A549 (cell line): ENCODE measurements around the gene STRN.

Source experiments
- CBX2 ChIP-seq: fragments of 200-600 bp; sonication (generic); IDR thresholded peaks from 2 replicates; pipeline ENCODE4 v1.6.1; 2016; ENCODE audit warnings: low read depth, mild to moderate bottlenecking, borderline replicate concordance
- HEYL ChIP-seq: fragments of 250-450 bp; sonication (Bioruptor Pico); IDR thresholded peaks from 2 replicates; pipeline ENCODE4 v1.8.0; 2021; ENCODE audit warnings: mild to moderate bottlenecking, moderate library complexity
- JUN ChIP-seq, 2 experiments: fragments of >200 bp; sonication (Bioruptor Twin); formaldehyde crosslinking; IDR thresholded peaks; 2 replicates in 1 of 2; 3 replicates in 1 of 2; pipeline ENCODE4 v1.6.1; 2016 to 2017
- MAFK ChIP-seq: fragments of 450-650 bp; IDR thresholded peaks from 2 replicates; pipeline ENCODE4 v1.6.1; 2014; ENCODE audit not compliant: partially characterized antibody
- PHF8 ChIP-seq: fragments of 200-600 bp; sonication (generic); IDR thresholded peaks from 2 replicates; pipeline ENCODE4 v1.6.1; 2016; ENCODE audit warnings: low read depth, mild to moderate bottlenecking, antibody characterized with exemption, moderate library complexity, borderline replicate concordance
- POLR2A ChIP-seq: IDR thresholded peaks from 2 replicates; pipeline ENCODE4 v1.6.1; 2012; ENCODE audit warnings: mild to moderate bottlenecking, low read length
- SREBF2 ChIP-seq: fragments of 450-650 bp; IDR thresholded peaks from 2 replicates; pipeline ENCODE4 v1.6.1; 2014; ENCODE audit warnings: mild to moderate bottlenecking, moderate library complexity
- ZC3H11A ChIP-seq: fragments of 450-650 bp; IDR thresholded peaks from 2 replicates; pipeline ENCODE4 v1.6.1; 2014; ENCODE audit warnings: antibody characterized with exemption, mild to moderate bottlenecking
- ZSCAN20 ChIP-seq: fragments of 250-450 bp; sonication (Bioruptor Pico); IDR thresholded peaks from 2 replicates; pipeline ENCODE4 v1.8.0; 2022; ENCODE audit warnings: mild to moderate bottlenecking, moderate library complexity
- TF ChIP-seq, protein P1 (sequence below): fragments of >200 bp; sonication (Bioruptor Twin); formaldehyde crosslinking; IDR thresholded peaks from 3 replicates; pipeline ENCODE4 v1.5.1; 2016
- TF ChIP-seq, protein P2 (sequence below): fragments of 250-450 bp; sonication (Bioruptor Pico); IDR thresholded peaks from 2 replicates; pipeline ENCODE4 v1.5.0; 2021; ENCODE audit warnings: mild to moderate bottlenecking, moderate library complexity, borderline replicate concordance

DNA sequence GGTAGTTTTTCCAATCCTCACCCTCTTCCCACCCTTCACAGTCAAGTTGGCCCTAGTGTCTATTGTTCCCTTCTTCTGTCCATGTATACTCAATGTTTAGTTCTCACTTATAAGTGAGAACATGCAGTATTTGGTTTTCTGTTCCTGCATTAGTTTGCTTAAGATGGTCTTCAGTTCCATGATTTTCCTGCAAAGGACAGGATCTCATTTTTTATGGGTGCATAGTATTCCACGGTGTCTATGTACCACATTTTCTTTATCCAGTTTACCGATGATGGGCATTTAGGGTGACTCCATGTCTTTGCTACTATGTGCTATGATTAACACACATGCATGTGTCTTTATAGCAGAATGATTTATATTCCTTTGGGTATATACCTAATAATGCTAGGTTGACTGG is 104.4 kb downstream of the STRN start:
- TF ChIP-seq ZSCAN20 (no peak), POLR2A (no peak), PHF8 (no peak), JUN (IDR thresholded peaks at IDR 0.05) (no peak), ZC3H11A (no peak), MAFK (no peak), CBX2 (no peak), SREBF2 (no peak), HEYL (no peak)
- TF ChIP-seq, protein P1, sequence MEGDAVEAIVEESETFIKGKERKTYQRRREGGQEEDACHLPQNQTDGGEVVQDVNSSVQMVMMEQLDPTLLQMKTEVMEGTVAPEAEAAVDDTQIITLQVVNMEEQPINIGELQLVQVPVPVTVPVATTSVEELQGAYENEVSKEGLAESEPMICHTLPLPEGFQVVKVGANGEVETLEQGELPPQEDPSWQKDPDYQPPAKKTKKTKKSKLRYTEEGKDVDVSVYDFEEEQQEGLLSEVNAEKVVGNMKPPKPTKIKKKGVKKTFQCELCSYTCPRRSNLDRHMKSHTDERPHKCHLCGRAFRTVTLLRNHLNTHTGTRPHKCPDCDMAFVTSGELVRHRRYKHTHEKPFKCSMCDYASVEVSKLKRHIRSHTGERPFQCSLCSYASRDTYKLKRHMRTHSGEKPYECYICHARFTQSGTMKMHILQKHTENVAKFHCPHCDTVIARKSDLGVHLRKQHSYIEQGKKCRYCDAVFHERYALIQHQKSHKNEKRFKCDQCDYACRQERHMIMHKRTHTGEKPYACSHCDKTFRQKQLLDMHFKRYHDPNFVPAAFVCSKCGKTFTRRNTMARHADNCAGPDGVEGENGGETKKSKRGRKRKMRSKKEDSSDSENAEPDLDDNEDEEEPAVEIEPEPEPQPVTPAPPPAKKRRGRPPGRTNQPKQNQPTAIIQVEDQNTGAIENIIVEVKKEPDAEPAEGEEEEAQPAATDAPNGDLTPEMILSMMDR, result no peak
- TF ChIP-seq, protein P2, sequence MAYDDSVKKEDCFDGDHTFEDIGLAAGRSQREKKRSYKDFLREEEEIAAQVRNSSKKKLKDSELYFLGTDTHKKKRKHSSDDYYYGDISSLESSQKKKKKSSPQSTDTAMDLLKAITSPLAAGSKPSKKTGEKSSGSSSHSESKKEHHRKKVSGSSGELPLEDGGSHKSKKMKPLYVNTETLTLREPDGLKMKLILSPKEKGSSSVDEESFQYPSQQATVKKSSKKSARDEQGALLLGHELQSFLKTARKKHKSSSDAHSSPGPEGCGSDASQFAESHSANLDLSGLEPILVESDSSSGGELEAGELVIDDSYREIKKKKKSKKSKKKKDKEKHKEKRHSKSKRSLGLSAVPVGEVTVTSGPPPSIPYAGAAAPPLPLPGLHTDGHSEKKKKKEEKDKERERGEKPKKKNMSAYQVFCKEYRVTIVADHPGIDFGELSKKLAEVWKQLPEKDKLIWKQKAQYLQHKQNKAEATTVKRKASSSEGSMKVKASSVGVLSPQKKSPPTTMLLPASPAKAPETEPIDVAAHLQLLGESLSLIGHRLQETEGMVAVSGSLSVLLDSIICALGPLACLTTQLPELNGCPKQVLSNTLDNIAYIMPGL (CRISPR knock-in tag), result no peak
